NCI-H1694 treated with DMSO at 0.1 percent for 48 hours (cell line): ENCODE data around the gene SLC35F1.

Experiments used
- DNase-seq: peaks from one replicate; lab custom pipeline; 2025; lab: John Stamatoyannopoulos, UW

Gene SLC35F1

DNA sequence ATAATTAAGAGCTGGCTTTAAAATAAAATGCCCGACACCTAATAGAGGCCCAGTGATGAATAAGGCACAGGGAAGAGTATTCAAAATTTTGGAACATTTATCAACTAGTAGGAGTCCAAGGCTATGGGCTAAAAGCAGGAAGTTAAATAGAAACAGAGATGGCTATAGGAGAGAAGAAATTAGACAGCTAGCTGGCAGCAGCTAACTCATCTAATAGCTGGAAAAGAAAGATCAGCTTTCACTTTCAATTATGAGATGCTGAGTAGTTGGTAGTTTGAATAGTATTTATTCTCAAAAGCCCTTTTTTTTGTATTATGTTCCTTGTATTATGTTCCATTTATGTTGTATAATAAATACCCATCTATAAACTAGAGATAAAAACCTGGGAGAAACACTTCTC is 215.7 kb downstream of the SLC35F1 start:
- DNase-seq: no peak

DNA sequence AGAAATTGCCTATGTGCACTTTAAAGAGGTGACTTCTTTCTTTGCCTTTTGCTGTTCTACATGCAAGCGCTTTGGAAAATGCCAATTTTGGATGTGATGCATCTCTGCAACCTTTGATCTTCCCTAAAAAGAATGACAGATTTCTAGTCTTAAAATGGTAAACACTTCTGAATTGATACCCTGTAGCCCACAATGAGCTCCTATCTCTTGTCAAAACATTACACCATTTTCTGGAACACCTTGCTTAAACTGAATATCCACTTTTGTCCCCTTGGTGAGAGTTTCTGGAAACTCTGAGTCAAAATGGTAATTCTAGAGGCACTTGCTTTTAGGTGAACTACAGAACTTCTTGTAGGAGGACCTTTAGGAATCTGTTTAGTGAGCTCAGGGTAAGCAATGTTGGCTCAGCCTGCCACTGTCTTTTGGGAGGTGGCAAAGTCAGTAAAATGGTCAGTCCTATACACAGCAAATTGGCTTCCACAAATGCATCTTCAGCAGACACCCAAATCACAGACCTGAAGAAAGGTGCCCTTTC is 216.5 kb downstream of the SLC35F1 start:
- DNase-seq: no peak

- no peak for DNase-seq
These were observed 217.8 kb downstream of the SLC35F1 start for GRCh38 chr6:118124851-118125250.

GRCh38 chr6:118128755-118129154 is 221.7 kb downstream of the SLC35F1 start:
- DNase-seq: no peak

GRCh38 chr6:118134206-118134605 is 227.1 kb downstream of the SLC35F1 start:
- DNase-seq: no peak

DNA sequence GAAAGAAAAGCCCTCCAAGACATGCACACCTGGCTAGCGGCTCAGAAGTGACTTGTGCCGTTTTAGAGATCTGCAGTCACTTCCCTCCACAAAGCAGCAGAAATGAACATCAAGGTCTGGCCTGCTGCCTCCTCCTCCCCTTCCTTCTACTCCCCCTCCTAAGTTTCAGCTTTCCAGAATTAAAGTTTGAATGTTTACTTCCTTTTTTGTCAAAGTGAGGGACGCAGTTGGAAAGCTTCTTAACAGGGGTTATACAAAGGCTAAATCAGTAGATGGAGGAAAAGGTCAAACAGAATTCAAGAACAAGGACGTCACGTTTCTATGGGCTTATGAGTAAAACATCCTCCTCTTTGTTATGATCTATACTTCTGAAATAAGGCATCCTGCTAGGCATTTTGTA is 227.7 kb downstream of the SLC35F1 start:
- no peak for DNase-seq

GRCh38 chr6:118135371-118135770 is 228.3 kb downstream of the SLC35F1 start:
- DNase-seq: no peak

DNA sequence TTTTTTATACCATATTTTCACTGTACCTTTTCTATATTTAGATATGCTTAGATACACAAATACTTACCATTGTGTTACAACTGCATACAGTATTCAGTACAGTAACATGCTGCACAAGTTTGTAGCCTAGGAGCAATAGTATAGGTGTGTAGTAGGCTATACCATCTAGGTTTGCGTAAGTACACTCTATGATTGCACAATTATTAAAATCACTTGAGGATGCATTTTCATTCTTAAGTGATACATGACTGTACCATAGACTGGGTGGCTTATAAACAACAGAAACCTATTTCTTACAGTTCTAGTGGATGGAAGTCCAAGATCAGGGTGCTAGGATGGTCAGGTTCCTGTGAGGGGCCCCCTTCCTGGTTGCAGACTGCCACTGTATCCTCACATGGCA is 234.1 kb downstream of the SLC35F1 start:
- DNase-seq: no peak

DNA sequence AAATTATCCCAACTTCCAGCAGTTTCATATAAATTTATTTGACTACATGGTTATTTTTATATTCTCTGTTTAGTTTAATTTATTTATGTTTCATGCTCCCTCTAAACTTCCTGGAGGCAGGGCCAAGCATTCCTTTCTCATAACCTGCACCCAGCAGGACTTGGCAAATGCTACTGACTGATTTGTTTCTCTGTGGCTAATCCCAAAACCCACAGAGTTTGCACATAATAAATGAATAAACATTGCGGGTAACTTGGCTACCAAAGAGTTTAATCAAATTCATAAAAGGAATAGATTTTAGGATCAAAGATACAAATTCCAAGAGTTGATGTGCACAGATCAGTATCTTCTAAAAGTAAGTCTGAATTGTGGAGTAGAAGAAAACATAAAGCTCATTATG is 239.5 kb downstream of the SLC35F1 start:
- no peak for DNase-seq

DNA sequence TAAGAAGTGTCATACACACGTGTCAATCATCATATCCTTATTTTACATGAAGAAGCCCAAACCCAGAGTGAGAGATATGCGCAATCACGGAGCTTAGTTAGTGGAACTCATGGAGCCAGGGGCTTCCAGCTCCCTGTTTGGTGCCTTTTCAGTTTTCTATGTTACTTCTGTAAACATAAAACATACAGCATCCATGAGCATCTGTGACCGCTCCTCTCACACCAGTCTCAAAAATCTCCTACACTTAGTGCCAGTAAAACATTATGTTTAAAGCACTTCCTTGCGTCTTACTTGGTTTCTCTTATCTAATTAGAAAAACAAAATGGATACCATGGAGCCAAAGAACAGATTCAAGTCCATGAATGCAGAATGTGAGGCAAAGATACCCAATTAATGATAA is 240.4 kb downstream of the SLC35F1 start:
- no peak for DNase-seq

DNA sequence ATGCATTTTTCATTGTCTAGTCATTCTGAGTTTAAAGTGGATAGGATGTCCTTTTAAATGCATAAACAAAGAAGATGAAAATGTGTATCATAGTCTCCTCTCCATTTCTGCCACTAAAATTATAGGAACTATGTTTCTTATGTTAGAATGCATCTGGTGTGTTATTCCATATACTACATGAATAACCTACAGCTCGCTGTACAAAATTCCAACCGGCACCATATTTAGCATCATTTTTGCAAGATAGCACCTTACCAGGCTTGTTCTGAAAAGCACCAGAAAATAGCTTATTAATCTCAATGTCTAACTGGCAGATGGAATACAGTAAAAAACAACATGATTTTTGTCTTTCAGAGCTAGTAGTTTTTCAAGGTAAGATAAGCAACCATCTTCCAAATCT is 241.5 kb downstream of the SLC35F1 start:
- no peak for DNase-seq

DNA sequence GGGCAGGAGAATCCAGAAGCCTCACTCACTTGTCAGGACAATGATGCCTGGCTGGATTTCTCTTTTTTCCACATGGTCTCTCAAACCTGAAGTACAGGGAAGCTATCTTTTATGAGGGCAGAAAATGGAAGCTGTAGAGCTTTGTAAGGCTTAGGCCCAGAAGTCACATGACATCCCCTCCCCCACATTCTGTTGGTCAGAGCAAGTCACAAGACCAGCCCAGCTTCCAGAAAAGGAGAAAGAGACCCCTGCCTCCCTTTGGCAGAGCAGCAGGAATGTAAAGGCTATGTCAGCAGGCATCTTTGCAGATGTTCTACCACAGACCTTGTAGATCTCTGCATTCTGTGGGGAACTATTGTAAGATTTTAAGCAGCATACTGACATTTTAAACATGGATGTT is 245.5 kb downstream of the SLC35F1 start:
- DNase-seq: no peak

DNA sequence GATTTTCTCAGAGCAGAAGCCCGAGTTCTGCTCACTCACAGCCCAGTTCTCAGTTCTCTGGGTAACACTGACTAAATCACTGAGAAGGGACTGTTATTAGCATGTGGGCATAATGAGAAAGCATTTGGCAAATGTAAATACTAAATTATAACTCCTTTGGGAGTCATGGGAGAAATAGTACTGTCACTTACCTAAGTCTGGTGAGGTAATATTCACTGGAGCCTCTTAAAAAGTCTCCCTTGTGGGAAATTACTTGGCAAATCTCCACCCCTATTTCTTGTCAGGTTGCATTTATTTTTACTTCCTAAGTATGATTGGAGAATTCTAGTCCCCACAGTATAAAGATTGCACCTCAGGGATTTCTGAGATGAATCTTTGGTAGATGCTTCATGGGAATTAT is 254.3 kb downstream of the SLC35F1 start:
- DNase-seq: no peak

DNA sequence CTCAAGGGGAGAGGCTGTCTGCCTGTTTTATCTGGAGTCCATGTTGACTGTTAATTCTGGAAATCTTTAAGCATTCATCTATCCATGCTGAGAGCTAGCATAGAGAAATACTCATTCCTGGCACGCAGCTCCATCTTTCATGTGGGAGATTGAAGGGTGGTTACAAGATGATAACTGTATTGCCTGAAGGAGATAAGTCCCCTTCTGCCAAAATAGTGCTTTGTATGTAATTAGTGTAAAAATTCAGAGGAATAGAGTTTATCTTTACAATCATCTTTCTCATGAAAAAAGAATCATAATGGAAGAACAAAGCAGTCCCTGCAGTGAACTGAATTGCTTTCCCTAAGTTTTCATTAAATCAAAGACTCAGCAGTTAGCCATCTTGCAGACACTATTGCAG is 256.5 kb downstream of the SLC35F1 start:
- no peak for DNase-seq

DNA sequence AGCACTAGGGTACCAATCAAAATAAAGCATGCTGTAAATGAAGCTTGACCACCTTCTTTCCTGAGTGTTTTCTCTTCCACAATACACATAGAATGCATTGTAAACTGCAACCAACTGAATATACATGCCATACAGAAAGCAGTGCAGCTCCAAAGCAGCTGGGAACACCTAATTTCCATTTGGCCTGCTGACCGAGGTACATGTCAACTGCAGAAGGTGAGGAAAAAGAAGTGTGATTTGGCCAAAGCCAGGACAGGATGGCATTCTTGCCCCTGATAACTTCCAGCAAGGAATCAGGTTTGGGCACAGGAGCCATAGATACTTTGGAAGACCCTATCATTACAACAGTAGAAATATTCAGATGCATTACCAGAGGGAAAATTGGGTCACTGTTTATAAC is 258.4 kb downstream of the SLC35F1 start:
- DNase-seq: no peak

- DNase-seq: no peak
These were observed 261.4 kb downstream of the SLC35F1 start for GRCh38 chr6:118168421-118168820.

DNA sequence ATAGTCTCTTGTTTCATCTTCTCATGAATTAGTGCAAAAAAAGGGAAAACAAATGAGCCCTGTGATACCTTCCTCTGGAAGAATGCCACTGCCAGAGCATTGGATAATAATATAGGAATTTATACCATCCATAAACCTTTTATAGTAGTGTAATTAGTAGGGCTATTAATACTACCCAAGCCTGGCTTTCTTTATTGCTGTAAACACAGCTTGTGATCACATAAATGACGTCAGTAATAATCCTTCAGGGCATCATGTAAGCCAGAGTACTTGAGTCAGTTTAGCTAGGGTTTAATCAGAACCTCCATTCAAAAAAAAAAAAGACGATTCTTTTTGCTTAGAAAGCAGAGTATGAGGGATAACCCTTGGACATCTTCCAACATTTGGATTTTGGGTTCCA is 264.8 kb downstream of the SLC35F1 start:
- DNase-seq: no peak

- no peak for DNase-seq
These were observed 267.0 kb downstream of the SLC35F1 start for GRCh38 chr6:118174071-118174470.

DNA sequence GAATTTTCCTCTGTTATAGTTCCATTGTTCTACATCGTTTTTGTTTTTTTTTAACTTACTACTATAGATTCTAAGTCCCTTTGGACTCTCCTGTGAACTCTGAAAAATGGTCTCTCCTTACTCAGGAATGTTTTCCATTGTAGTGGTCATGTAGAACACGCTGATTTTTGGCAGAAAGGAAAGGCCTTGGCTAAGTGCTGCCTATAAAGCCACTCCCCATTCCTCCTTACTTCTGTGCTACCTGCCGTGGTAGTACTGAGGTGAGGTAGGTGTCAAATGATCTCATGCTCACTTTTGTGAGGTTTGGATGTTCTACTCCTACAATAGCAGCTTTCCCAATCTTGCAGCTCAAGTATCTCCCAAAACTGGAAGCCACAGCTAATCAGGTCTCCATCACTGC is 270.7 kb downstream of the SLC35F1 start:
- DNase-seq: no peak

DNA sequence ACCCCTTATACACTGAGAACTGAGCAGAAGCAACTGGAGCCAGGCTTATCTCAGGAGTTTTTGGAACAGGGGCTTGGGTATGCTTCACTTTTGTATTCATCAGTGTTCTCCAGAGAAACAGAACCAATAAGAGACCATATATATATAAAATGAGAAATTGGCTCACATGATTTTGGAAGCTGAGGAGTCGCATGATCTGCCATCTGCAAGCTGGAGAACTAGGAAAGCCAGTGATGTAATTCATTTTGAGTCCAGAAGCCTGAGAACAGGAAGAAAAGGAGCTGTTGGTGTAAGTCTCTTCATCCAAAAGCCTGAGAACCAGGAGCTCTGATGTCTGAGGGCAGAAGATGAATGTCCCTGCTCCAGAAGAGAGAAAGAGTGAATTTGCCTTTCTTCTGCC is 272.0 kb downstream of the SLC35F1 start:
- DNase-seq: no peak

DNA sequence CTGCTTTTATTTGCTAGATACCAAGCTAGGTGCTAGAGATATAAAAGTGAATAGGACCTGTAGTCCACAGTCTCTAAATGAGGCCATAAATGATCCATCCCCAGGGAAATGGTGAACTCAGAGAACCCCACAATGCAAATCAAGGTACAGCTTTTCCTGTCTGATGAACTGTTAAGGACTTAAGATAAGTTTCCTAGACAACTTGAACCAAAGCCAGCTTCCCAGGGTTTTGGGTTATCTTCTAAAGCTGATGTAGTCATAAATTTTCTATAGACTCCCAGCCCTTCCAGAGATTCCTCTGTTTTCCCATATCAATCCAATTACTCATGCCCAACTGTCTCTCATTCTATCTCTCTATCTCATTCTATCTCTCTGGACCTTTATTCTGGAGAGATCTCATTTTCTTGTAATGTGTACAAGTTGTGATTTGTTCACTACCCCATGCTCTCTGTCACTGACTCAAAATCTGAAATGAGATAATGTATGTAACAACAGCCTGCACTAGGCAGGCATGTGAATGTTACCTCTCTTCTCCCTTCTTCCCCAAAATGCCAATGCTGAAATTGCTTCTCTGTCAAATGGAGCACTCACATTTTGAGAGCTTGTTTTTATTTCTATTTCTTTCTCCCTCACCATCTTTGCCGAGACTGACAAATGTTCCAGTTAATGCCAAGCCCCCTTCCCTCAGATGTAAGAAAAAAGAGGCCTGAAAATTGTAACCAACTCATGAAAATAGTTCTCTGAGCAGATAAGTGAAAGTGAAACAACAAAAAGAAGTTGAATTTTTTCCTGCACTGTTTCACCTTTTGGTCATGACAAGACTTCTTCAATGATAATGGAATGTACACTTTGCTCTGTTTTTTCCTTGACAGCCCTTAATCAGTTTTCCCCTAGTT is 279.9 kb downstream of the SLC35F1 start:
- DNase-seq: no peak

- no peak for DNase-seq
These were observed 280.6 kb downstream of the SLC35F1 start for GRCh38 chr6:118187568-118188164.

GRCh38 chr6:118188561-118188960 is 281.5 kb downstream of the SLC35F1 start:
- no peak for DNase-seq
